Smooth muscle cell (in vitro differentiated cells): Measurements from ENCODE around the gene SHROOM1. TPM values are rescaled to one million over a fixed set of nuclear protein-coding genes. Genes with fewer than 3 reads are reported as not detected.
A peak's percentile ranks its signal among the peaks of the same experiment; 100 is the strongest.

Experiments used
- DNase-seq: peaks from one replicate; lab custom pipeline; 2025; ENCODE audit not compliant: unreplicated experiment; lab: John Stamatoyannopoulos, UW
- H2AFZ ChIP-seq: fragments of 200-600 bp; sonication (generic); 2 replicates; pipeline ENCODE4 v1.6.0; 2016; ENCODE audit warnings: antibody characterized with exemption, low read depth, mild to moderate bottlenecking
- H3F3A ChIP-seq: fragments of 200-600 bp; sonication (generic); 2 replicates; pipeline ENCODE4 v1.6.0; 2017; ENCODE audit warnings: antibody characterized with exemption, low read depth
- H3K27ac ChIP-seq: fragments of 200-600 bp; sonication (generic); 2 replicates; pipeline ENCODE4 v1.5.1; 2016; ENCODE audit warnings: low read depth, mild to moderate bottlenecking
- H3K27me3 ChIP-seq: fragments of 200-600 bp; sonication (generic); 2 replicates; pipeline ENCODE4 v1.6.1; 2016; ENCODE audit warnings: low read depth, mild to moderate bottlenecking
- H3K36me3 ChIP-seq: fragments of 200-600 bp; sonication (generic); 2 replicates; pipeline ENCODE4 v1.5.1; 2016; ENCODE audit warnings: low read depth
- H3K4me1 ChIP-seq: fragments of 200-600 bp; sonication (generic); 2 replicates; pipeline ENCODE4 v1.5.1; 2016; ENCODE audit warnings: low read depth
- H3K4me2 ChIP-seq: fragments of 200-600 bp; sonication (generic); 2 replicates; pipeline ENCODE4 v1.6.0; 2016; ENCODE audit warnings: mild to moderate bottlenecking
- H3K4me3 ChIP-seq: fragments of 200-600 bp; sonication (generic); 2 replicates; pipeline ENCODE4 v1.5.1; 2016; ENCODE audit warnings: mild to moderate bottlenecking
- H3K79me2 ChIP-seq: fragments of 200-600 bp; sonication (generic); 2 replicates; pipeline ENCODE4 v1.6.0; 2016; ENCODE audit warnings: low read depth, mild to moderate bottlenecking
- H3K9ac ChIP-seq: fragments of 200-600 bp; sonication (generic); 2 replicates; pipeline ENCODE4 v1.6.0; 2016; ENCODE audit warnings: low read depth
- H3K9me3 ChIP-seq: fragments of 200-600 bp; sonication (generic); replicated peaks from 2 replicates; pipeline ENCODE4 v1.5.1; 2016; ENCODE audit warnings: low read depth
- H4K20me1 ChIP-seq: fragments of 200-600 bp; sonication (generic); 2 replicates; pipeline ENCODE4 v1.6.0; 2016; ENCODE audit warnings: low read depth
- WGBS: methylation state at CpG from one replicate; pipeline ENCODE4 v1.1.7; 2016; ENCODE audit warnings: low lambda C conversion rate; 5-methylcytosine and 5-hydroxymethylcytosine counted together
- polyA plus RNA-seq: library from polyadenylated mRNA; unstranded; fragments of >200 nt; fragmentation: Nextera tagmentation; extraction: Ambion mirVana; gene quantifications from 2 replicates; pipeline ENCODE4 v1.2.1, GENCODE V29; 2016
- total RNA-seq: library from RNA; depleted of rRNA; stranded (reverse); fragments of >200 nt; gene quantifications from 2 replicates; pipeline ENCODE4 v1.2.3, GENCODE V29; 2014
- TF ChIP-seq, protein P1 (sequence below): fragments of 200-600 bp; sonication (generic); IDR thresholded peaks from 2 replicates; pipeline ENCODE4 v1.5.1; 2017; ENCODE audit warnings: borderline replicate concordance, mild to moderate bottlenecking, antibody characterized with exemption; ENCODE audit not compliant: insufficient read depth, poor library complexity, severe bottlenecking

Gene SHROOM1
- total and polyA plus RNA-seq, 2 experiments from 2014 or later: 5.9 to 12.0 TPM

DNA sequence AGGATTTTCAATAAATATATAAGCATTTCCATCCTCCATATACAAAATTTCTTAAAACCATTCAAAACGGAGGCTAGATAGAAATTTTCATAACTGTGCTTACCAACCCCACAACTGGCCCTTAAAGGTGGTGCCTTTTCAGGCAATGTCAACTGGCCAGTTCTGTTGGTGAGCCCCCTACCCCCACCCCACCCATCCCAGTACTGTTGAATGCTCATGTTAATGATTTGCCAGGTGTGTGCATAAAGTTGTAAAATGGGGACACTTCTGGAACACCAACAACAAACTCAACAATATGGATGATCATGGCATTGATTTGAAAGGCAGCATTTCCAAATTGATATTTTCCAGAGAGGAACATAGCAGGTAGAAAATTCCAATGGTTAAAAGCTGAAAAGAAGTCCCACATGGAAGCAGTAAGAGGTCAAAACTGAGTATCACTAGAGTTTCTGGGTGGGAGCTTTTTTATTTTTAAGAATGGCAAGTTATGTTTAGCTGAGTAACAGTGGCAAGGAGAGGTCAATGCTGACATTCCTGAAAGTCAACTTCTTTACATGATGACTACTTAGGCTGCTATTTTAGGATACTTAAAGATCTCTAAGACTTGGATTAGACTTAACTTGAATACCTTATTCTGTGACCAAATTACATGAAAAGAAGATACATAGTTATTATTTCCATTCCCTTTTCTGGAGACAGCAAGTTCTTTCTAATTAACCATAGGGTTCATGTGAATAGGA is 45.7 kb upstream of the SHROOM1 start:
- Histone ChIP-seq H3K27me3 (no peaks in the 10 kb centered on the region), H2AFZ (no peak overlapping the region), H3K9me3 (no peaks in the 10 kb centered on the region), H3K9ac (no peak overlapping the region), H3K4me3 (no peak overlapping the region), H3K4me2 (no peak overlapping the region), H3K36me3 (peaks cover 6% of the 10 kb centered on the region), H4K20me1 (peaks cover 67% of the 10 kb centered on the region), H3K4me1 (no peaks in the 10 kb centered on the region), H3K27ac (peak overlapping the region; percentile 44), H3F3A (peaks cover 57% of the 10 kb centered on the region), H3K79me2 (peaks cover 6% of the 10 kb centered on the region)
- no peak for DNase-seq
- 93% methylated on average over 1 of the region's 1 CpG for WGBS
- TF ChIP-seq, protein P1, sequence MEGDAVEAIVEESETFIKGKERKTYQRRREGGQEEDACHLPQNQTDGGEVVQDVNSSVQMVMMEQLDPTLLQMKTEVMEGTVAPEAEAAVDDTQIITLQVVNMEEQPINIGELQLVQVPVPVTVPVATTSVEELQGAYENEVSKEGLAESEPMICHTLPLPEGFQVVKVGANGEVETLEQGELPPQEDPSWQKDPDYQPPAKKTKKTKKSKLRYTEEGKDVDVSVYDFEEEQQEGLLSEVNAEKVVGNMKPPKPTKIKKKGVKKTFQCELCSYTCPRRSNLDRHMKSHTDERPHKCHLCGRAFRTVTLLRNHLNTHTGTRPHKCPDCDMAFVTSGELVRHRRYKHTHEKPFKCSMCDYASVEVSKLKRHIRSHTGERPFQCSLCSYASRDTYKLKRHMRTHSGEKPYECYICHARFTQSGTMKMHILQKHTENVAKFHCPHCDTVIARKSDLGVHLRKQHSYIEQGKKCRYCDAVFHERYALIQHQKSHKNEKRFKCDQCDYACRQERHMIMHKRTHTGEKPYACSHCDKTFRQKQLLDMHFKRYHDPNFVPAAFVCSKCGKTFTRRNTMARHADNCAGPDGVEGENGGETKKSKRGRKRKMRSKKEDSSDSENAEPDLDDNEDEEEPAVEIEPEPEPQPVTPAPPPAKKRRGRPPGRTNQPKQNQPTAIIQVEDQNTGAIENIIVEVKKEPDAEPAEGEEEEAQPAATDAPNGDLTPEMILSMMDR: no peak

DNA sequence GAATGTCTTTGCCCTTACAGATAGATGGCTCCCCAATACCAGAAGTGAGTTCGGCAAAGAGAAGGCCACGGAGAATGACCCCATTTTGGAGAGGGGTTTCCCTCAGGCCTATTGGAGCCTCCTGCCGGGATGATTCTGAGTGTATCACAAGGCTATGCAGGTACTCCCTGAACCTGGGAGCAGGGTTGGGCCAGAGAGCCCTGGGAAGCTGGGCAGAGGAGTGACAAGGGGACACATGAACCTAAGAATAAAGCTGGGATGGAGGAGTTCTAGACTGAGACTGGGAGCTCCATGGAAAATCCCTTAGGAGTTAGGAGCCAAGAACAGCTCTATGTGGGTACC is 43.5 kb upstream of the SHROOM1 start:
- Histone ChIP-seq H2AFZ (no peak overlapping the region), H4K20me1 (peaks cover 44% of the 10 kb centered on the region), H3K27ac (no peak overlapping the region), H3K36me3 (no peaks in the 10 kb centered on the region), H3K4me3 (no peak overlapping the region), H3K4me2 (no peak overlapping the region), H3K9ac (no peak overlapping the region), H3K79me2 (peaks cover under 1% of the 10 kb centered on the region), H3K4me1 (no peaks in the 10 kb centered on the region), H3K9me3 (no peaks in the 10 kb centered on the region), H3F3A (peaks cover 61% of the 10 kb centered on the region), H3K27me3 (no peaks in the 10 kb centered on the region)
- 98% methylated on average over 3 of the region's 3 CpGs for WGBS
- TF ChIP-seq, protein P1: no peak
- no peak for DNase-seq

DNA sequence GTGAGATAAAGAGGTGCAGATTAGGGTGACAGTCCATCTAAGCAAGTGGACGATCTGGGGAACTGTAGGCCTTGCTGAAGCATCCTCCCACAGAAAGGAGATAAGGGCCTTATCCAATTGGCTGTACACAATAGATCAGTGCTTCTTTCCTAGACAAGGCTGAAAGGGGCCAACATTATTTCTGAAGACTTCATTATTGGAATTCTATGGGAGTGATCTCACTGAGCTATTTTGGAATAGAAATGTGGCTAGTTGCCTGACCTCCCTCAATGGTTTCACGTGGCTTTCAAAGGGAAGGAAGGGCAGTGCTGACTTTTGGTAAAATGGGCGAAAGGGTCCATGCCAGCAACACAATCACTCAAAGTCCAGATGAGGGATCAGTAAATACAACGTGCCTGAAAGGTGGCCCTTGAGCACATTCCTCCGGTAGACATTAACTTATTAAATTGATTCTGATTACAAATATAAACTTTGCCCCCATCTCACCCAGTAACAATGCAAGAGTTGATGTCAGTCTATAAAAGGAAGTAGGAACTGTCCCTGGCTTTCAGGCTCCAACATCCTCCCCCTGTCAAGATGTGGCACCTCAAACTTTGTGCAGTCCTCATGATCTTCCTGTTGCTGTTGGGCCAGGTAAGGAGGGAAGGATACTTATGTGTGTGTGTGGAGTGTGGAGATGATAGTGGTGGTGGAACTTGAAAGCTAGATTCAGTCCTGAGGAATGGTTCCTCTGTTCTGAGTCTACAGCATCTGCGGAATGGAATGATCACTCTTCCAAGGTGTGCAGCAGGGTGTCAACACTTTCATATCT is 42.9 kb upstream of the SHROOM1 start, which contains the start of gene LEAP2:
Gene LEAP2, plus strand, starts transcription at position 550 of the 811 bp plus-strand sequence. Its CDS starts 27 bp downstream, at position 577.
- TF ChIP-seq, protein P1: no peak
- no peak for DNase-seq
- peak within 1 kb of the TSS; percentile 14 for H3K27ac ChIP-seq
- no peak within 1 kb of the TSS for H3K4me3 ChIP-seq
- peaks cover 38% of the 10 kb centered on the region for H4K20me1 ChIP-seq
- no peaks in the 10 kb centered on the region for H3K36me3 ChIP-seq
- no peaks in the 10 kb centered on the region for H3K27me3 ChIP-seq
- no peak within 1 kb of the TSS for H3K9ac ChIP-seq
- H2AFZ ChIP-seq: no peak within 1 kb of the TSS
- no peaks in the 10 kb centered on the region for H3K9me3 ChIP-seq
- H3F3A ChIP-seq: peaks cover 67% of the 10 kb centered on the region
- no peaks in the 10 kb centered on the region for H3K4me1 ChIP-seq
- no peak within 1 kb of the TSS for H3K4me2 ChIP-seq
- H3K79me2 ChIP-seq: no peaks in the 10 kb centered on the region
- 86% methylated on average over 6 of the region's 6 CpGs for WGBS
